ENCODE results near the gene FAM20A.

Gene FAM20A

GRCh38 chr17:68489919-68490318 lies 111.2 kb downstream of the FAM20A start:
- no peak for DNase-seq

Measured in hematopoietic multipotent progenitor cell treated with erythropoietin and hydrocortisone succinate and interleukin-3 and kit ligand, for 8 days (in vitro differentiated cells).